ENCODE data around the gene CD1C. TPM values are rescaled to one million over a fixed set of nuclear protein-coding genes. Genes with fewer than 3 reads are reported as not detected.

The CD1C gene
- total and polyA plus RNA-seq, 2 donors from 2014 or later, result 0.45 to 4.8 TPM

DNA sequence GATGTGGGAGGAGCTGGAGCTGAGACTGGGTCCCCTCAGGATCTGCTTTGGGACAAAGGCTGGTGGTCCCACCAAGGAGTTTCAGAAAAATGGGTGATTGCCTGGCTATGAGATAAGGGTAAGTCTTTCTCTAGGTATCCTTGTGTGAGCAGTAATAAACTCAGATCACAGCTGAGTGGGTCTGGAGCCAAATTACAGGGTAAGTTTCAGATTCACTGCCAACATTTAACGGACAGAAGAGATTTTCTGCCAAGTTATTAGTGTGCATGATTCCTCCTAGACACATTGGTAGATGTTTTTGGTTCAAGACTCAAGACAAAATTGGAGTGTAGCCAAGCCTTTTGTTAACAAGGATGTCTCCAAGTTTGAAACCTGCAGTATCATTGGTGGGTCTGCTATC lies 34.1 kb downstream of the CD1C start:
- intact Hi-C loops (cut with DNase I), result no loop called here
- FAIRE-seq (no peak), DNase-seq (no peak)

DNA sequence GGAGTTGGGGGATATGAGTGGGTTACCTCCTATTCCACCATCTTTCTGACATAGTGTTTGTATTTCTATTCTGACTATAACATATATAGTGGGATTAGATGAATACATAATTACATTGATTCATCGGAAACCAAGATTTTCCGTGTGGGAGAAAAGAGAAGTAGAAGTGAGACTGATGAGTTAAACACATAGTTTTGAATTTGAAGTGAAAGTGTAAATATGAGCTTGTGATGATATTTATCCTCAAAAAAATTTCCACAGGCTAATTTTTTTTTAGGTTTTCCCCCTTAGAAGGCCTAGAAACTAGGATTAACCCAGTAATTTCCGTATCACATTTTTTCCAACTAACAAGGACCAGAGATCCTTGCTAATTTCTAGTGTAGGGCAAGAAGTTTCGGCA lies 34.7 kb downstream of the CD1C start:
- Histone ChIP-seq H3K27me3 (ENCODE audit: control insufficient read depth, insufficient read depth, low read length) (no peaks in the 10 kb centered on the region), H3K4me1 (ENCODE audit: control insufficient read depth in 2 of 3, insufficient read depth in 2 of 3, low read depth in 1 of 3, low read length in 3 of 3) (no peaks in the 10 kb centered on the region), H3K9me3 (ENCODE audit: control insufficient read depth in 2 of 3, insufficient read depth in 1 of 3, low read length in 3 of 3) (no peaks in the 10 kb centered on the region), H3K27ac (ENCODE audit: low read depth in 2 of 2, low read length in 2 of 2) (no peak overlapping the region), H3K9ac (ENCODE audit: low read length in 3 of 3) (no peak overlapping the region), H3K36me3 (ENCODE audit: control insufficient read depth in 2 of 3, insufficient read depth in 3 of 3, low read length in 3 of 3) (no peaks in the 10 kb centered on the region), H3K4me3 (ENCODE audit: low read length in 3 of 3) (no peak overlapping the region)
- intact Hi-C loops (cut with DNase I), result no loop called here
- TF ChIP-seq, protein P1, sequence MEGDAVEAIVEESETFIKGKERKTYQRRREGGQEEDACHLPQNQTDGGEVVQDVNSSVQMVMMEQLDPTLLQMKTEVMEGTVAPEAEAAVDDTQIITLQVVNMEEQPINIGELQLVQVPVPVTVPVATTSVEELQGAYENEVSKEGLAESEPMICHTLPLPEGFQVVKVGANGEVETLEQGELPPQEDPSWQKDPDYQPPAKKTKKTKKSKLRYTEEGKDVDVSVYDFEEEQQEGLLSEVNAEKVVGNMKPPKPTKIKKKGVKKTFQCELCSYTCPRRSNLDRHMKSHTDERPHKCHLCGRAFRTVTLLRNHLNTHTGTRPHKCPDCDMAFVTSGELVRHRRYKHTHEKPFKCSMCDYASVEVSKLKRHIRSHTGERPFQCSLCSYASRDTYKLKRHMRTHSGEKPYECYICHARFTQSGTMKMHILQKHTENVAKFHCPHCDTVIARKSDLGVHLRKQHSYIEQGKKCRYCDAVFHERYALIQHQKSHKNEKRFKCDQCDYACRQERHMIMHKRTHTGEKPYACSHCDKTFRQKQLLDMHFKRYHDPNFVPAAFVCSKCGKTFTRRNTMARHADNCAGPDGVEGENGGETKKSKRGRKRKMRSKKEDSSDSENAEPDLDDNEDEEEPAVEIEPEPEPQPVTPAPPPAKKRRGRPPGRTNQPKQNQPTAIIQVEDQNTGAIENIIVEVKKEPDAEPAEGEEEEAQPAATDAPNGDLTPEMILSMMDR (IDR thresholded peaks at IDR 0.05; ENCODE audit: borderline replicate concordance, extremely low read depth, insufficient read depth), result no peak
- no peak for DNase-seq
- no peak for FAIRE-seq

More for the DNA sequence above, 34.1 kb downstream of the CD1C start:
- no peaks in the 10 kb centered on the region for H3K9me3 ChIP-seq (ENCODE audit: control insufficient read depth in 2 of 3, insufficient read depth in 1 of 3, low read length in 3 of 3)
- H3K36me3 ChIP-seq (ENCODE audit: control insufficient read depth in 2 of 3, insufficient read depth in 3 of 3, low read length in 3 of 3), result no peaks in the 10 kb centered on the region
- H3K27me3 ChIP-seq (ENCODE audit: control insufficient read depth, insufficient read depth, low read length), result no peaks in the 10 kb centered on the region
- no peak overlapping the region for H3K4me3 ChIP-seq (ENCODE audit: low read length in 3 of 3)
- H3K9ac ChIP-seq (ENCODE audit: low read length in 3 of 3), result no peak overlapping the region
- no peaks in the 10 kb centered on the region for H3K4me1 ChIP-seq (ENCODE audit: control insufficient read depth in 2 of 3, insufficient read depth in 2 of 3, low read depth in 1 of 3, low read length in 3 of 3)
- H3K27ac ChIP-seq (ENCODE audit: low read depth in 2 of 2, low read length in 2 of 2), result no peak overlapping the region
- TF ChIP-seq, protein P1 (IDR thresholded peaks at IDR 0.05; ENCODE audit: borderline replicate concordance, extremely low read depth, insufficient read depth), result no peak

DNA sequence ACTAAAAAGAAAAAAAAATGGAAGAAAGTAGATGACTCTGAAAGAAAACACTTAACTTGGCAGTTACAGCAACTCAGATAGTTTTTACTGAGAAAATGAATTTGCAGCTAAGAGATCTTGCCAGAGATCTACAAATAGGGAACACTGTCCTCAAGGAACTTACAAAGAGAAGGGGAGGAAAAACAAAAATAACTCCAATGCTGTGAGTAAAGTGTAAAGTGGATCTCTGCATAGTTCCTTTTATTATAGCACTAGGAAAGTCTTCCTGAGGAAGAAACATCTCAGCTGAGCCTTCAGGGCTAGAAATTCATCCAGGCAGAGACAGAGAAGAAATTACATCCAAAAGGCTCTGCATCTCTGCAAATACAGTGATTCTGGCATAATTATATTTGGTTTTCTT lies 37.8 kb downstream of the CD1C start:
- TF ChIP-seq, protein P1 (IDR thresholded peaks at IDR 0.05; ENCODE audit: borderline replicate concordance, extremely low read depth, insufficient read depth), result no peak
- FAIRE-seq (no peak), DNase-seq (no peak)
- H3K9me3 ChIP-seq (ENCODE audit: control insufficient read depth in 2 of 3, insufficient read depth in 1 of 3, low read length in 3 of 3), result no peaks in the 10 kb centered on the region
- H3K4me3 ChIP-seq (ENCODE audit: low read length in 3 of 3), result no peak overlapping the region
- no peak overlapping the region for H3K9ac ChIP-seq (ENCODE audit: low read length in 3 of 3)
- no peaks in the 10 kb centered on the region for H3K36me3 ChIP-seq (ENCODE audit: control insufficient read depth in 2 of 3, insufficient read depth in 3 of 3, low read length in 3 of 3)
- H3K27ac ChIP-seq (ENCODE audit: low read depth in 2 of 2, low read length in 2 of 2), result no peak overlapping the region
- no peaks in the 10 kb centered on the region for H3K27me3 ChIP-seq (ENCODE audit: control insufficient read depth, insufficient read depth, low read length)
- intact Hi-C loops (cut with DNase I), result no loop called here
- H3K4me1 ChIP-seq (ENCODE audit: control insufficient read depth in 2 of 3, insufficient read depth in 2 of 3, low read depth in 1 of 3, low read length in 3 of 3), result no peaks in the 10 kb centered on the region

DNA sequence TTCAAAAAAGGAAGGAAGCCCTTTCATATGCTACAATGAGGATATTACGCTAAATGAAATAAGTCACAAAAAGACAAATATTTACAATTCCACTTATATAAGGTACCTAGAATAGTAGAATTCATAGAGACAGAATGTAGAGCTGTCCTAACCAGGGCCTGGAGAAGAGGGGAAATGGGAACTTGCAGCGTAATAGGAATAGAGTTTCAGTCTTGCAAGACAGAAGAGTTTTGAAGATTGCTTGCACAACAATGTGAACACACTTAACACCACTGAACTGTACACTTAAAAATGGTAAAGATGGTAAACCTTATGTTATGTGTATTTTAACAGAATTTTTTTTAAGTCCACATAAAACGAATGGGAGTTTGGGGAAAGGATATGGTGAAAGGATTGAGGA lies 38.7 kb downstream of the CD1C start:
- no peaks in the 10 kb centered on the region for H3K9me3 ChIP-seq (ENCODE audit: control insufficient read depth in 2 of 3, insufficient read depth in 1 of 3, low read length in 3 of 3)
- no peak for DNase-seq
- no peak overlapping the region for H3K9ac ChIP-seq (ENCODE audit: low read length in 3 of 3)
- no peaks in the 10 kb centered on the region for H3K36me3 ChIP-seq (ENCODE audit: control insufficient read depth in 2 of 3, insufficient read depth in 3 of 3, low read length in 3 of 3)
- no peaks in the 10 kb centered on the region for H3K27me3 ChIP-seq (ENCODE audit: control insufficient read depth, insufficient read depth, low read length)
- no peaks in the 10 kb centered on the region for H3K4me1 ChIP-seq (ENCODE audit: control insufficient read depth in 2 of 3, insufficient read depth in 2 of 3, low read depth in 1 of 3, low read length in 3 of 3)
- intact Hi-C loops (cut with DNase I), result no loop called here
- TF ChIP-seq, protein P1 (IDR thresholded peaks at IDR 0.05; ENCODE audit: borderline replicate concordance, extremely low read depth, insufficient read depth), result no peak
- FAIRE-seq, result no peak
- no peak overlapping the region for H3K4me3 ChIP-seq (ENCODE audit: low read length in 3 of 3)
- no peak overlapping the region for H3K27ac ChIP-seq (ENCODE audit: low read depth in 2 of 2, low read length in 2 of 2)

All from kidney (tissue), 14 donors.